Activated T-cell treated with anti-CD3 and anti-CD28 coated beads, Interleukin-2, amount 50 U/mL, for 4 hours (primary cell): ENCODE measurements around the gene GLIS1. TPM values are rescaled to one million over a fixed set of nuclear protein-coding genes. Genes with fewer than 3 reads are reported as not detected.

Experiments used
- ATAC-seq, 2 donors: fragments of 200-7000 bp; cut with Tn5 transposase; one replicate each; pipeline ENCODE4 v1.10.0; 2021
- DNase-seq: peaks from one replicate; pipeline ENCODE4 v3.0.0-alpha.2; 2020
- H3K27me3 Mint-ChIP-seq: one replicate; pipeline ENCODE4 v1.8.0; 2021; ENCODE audit warnings: low read depth, mixed read lengths
- H3K36me3 Mint-ChIP-seq: one replicate; pipeline ENCODE4 v1.8.0; 2022; ENCODE audit warnings: mixed read lengths; ENCODE audit not compliant: insufficient read depth
- H3K4me1 Mint-ChIP-seq: one replicate; pipeline ENCODE4 v1.8.0; 2021; ENCODE audit warnings: low read depth, mixed read lengths
- H3K4me3 Mint-ChIP-seq: one replicate; pipeline ENCODE4 v1.8.0; 2021; ENCODE audit warnings: mild to moderate bottlenecking, moderate library complexity, mixed read lengths
- H3K9me3 Mint-ChIP-seq: one replicate; pipeline ENCODE4 v1.8.0; 2021; ENCODE audit warnings: mixed read lengths
- total RNA-seq, 3 donors: library from RNA; stranded (reverse); gene quantifications; one replicate each; pipeline ENCODE4 v1.2.1, GENCODE V29; 2021

GLIS1 gene
- total RNA-seq, 3 donors from 2014 or later, result not detected

GRCh38 chr1:53636621-53637171 lies 102.3 kb downstream of the GLIS1 start:
- Mint-ChIP-seq H3K27me3 (no peaks in the 10 kb centered on the region), H3K36me3 (no peaks in the 10 kb centered on the region), H3K9me3 (no peaks in the 10 kb centered on the region), H3K4me3 (no peak overlapping the region), H3K4me1 (no peaks in the 10 kb centered on the region)
- ATAC-seq (no peak), DNase-seq (no peak)

GRCh38 chr1:53634571-53634979 lies 104.4 kb downstream of the GLIS1 start:
- no peaks in the 10 kb centered on the region for H3K36me3 Mint-ChIP-seq
- no peaks in the 10 kb centered on the region for H3K9me3 Mint-ChIP-seq
- H3K4me3 Mint-ChIP-seq, result no peak overlapping the region
- H3K4me1 Mint-ChIP-seq, result no peaks in the 10 kb centered on the region
- no peak for DNase-seq
- no peaks in the 10 kb centered on the region for H3K27me3 Mint-ChIP-seq
- no peak for ATAC-seq

GRCh38 chr1:53633073-53633704 lies 105.8 kb downstream of the GLIS1 start:
- H3K9me3 Mint-ChIP-seq, result no peaks in the 10 kb centered on the region
- H3K4me3 Mint-ChIP-seq, result no peak overlapping the region
- H3K4me1 Mint-ChIP-seq, result no peaks in the 10 kb centered on the region
- H3K27me3 Mint-ChIP-seq, result no peaks in the 10 kb centered on the region
- no peak for ATAC-seq
- no peak for DNase-seq
- no peaks in the 10 kb centered on the region for H3K36me3 Mint-ChIP-seq

- DNase-seq (no peak), ATAC-seq (no peak)
- H3K27me3 Mint-ChIP-seq, result no peaks in the 10 kb centered on the region
- H3K36me3 Mint-ChIP-seq, result no peaks in the 10 kb centered on the region
- H3K4me3 Mint-ChIP-seq, result no peak overlapping the region
- H3K4me1 Mint-ChIP-seq, result no peaks in the 10 kb centered on the region
- H3K9me3 Mint-ChIP-seq, result no peaks in the 10 kb centered on the region
Observed at GRCh38 chr1:53631622-53632310, 107.2 kb downstream of the GLIS1 start.

- Mint-ChIP-seq H3K9me3 (no peaks in the 10 kb centered on the region), H3K36me3 (no peaks in the 10 kb centered on the region), H3K4me3 (no peak overlapping the region), H3K4me1 (no peaks in the 10 kb centered on the region), H3K27me3 (no peaks in the 10 kb centered on the region)
- ATAC-seq, result no peak
- DNase-seq, result no peak
Observed at GRCh38 chr1:53629101-53629691, 109.8 kb downstream of the GLIS1 start.

GRCh38 chr1:53628286-53628955 lies 110.5 kb downstream of the GLIS1 start:
- no peaks in the 10 kb centered on the region for H3K4me1 Mint-ChIP-seq
- no peaks in the 10 kb centered on the region for H3K36me3 Mint-ChIP-seq
- H3K9me3 Mint-ChIP-seq, result no peaks in the 10 kb centered on the region
- no peak overlapping the region for H3K4me3 Mint-ChIP-seq
- DNase-seq (no peak), ATAC-seq (no peak)
- no peaks in the 10 kb centered on the region for H3K27me3 Mint-ChIP-seq

- Mint-ChIP-seq H3K36me3 (no peaks in the 10 kb centered on the region), H3K27me3 (no peaks in the 10 kb centered on the region), H3K4me3 (no peak overlapping the region), H3K4me1 (no peaks in the 10 kb centered on the region), H3K9me3 (no peaks in the 10 kb centered on the region)
- DNase-seq (no peak), ATAC-seq (no peak)
Observed at GRCh38 chr1:53627666-53628065, 111.3 kb downstream of the GLIS1 start.

GRCh38 chr1:53627031-53627430 lies 111.9 kb downstream of the GLIS1 start:
- no peak for ATAC-seq
- no peaks in the 10 kb centered on the region for H3K9me3 Mint-ChIP-seq
- no peaks in the 10 kb centered on the region for H3K36me3 Mint-ChIP-seq
- H3K4me3 Mint-ChIP-seq, result no peak overlapping the region
- H3K4me1 Mint-ChIP-seq, result no peaks in the 10 kb centered on the region
- no peak for DNase-seq
- no peaks in the 10 kb centered on the region for H3K27me3 Mint-ChIP-seq

- Mint-ChIP-seq H3K27me3 (no peaks in the 10 kb centered on the region), H3K9me3 (no peaks in the 10 kb centered on the region), H3K36me3 (no peaks in the 10 kb centered on the region), H3K4me3 (no peak overlapping the region), H3K4me1 (no peaks in the 10 kb centered on the region)
- ATAC-seq, result no peak
- no peak for DNase-seq
Observed at GRCh38 chr1:53626616-53627015, 112.3 kb downstream of the GLIS1 start.

GRCh38 chr1:53625766-53626520 lies 113.0 kb downstream of the GLIS1 start:
- no peaks in the 10 kb centered on the region for H3K36me3 Mint-ChIP-seq
- no peaks in the 10 kb centered on the region for H3K9me3 Mint-ChIP-seq
- no peak overlapping the region for H3K4me3 Mint-ChIP-seq
- DNase-seq (no peak), ATAC-seq (no peak)
- no peaks in the 10 kb centered on the region for H3K27me3 Mint-ChIP-seq
- no peaks in the 10 kb centered on the region for H3K4me1 Mint-ChIP-seq

- Mint-ChIP-seq H3K36me3 (no peaks in the 10 kb centered on the region), H3K4me3 (no peak overlapping the region), H3K4me1 (no peaks in the 10 kb centered on the region), H3K27me3 (no peaks in the 10 kb centered on the region), H3K9me3 (no peaks in the 10 kb centered on the region)
- ATAC-seq (no peak), DNase-seq (no peak)
Observed at GRCh38 chr1:53625049-53625448, 113.9 kb downstream of the GLIS1 start.

GRCh38 chr1:53622531-53622930 lies 116.4 kb downstream of the GLIS1 start:
- Mint-ChIP-seq H3K4me3 (no peak overlapping the region), H3K9me3 (no peaks in the 10 kb centered on the region), H3K27me3 (no peaks in the 10 kb centered on the region), H3K36me3 (no peaks in the 10 kb centered on the region), H3K4me1 (no peaks in the 10 kb centered on the region)
- no peak for DNase-seq
- no peak for ATAC-seq

- no peaks in the 10 kb centered on the region for H3K27me3 Mint-ChIP-seq
- no peaks in the 10 kb centered on the region for H3K4me1 Mint-ChIP-seq
- H3K36me3 Mint-ChIP-seq, result no peaks in the 10 kb centered on the region
- no peaks in the 10 kb centered on the region for H3K9me3 Mint-ChIP-seq
- DNase-seq, result no peak
- no peak overlapping the region for H3K4me3 Mint-ChIP-seq
- no peak for ATAC-seq
Observed at GRCh38 chr1:53621144-53621543, 117.8 kb downstream of the GLIS1 start.
